DND-41 (cell line): ENCODE results near the gene TPM2.

Source experiments
- ATAC-seq: fragments of 200-7000 bp; cut with Tn5 transposase; 3 replicates; pipeline ENCODE4 v1.9.1; 2021; ENCODE audit warnings: low read depth; ENCODE audit not compliant: insufficient read depth
- DNase-seq: peaks from one replicate; pipeline ENCODE4 v3.0.0-alpha.2; 2020
- H2AFZ ChIP-seq: 2 replicates; pipeline ENCODE4 v1.6.0; 2012; ENCODE audit warnings: low read depth, low read length
- H3K27ac ChIP-seq: 2 replicates; pipeline ENCODE4 v1.5.1; 2012; ENCODE audit warnings: low read length, inconsistent platforms
- H3K27me3 ChIP-seq: fragments of 200-600 bp; sonication (generic); 2 replicates; pipeline ENCODE4 v1.6.0; 2012; ENCODE audit warnings: low read length, mild to moderate bottlenecking, inconsistent platforms; ENCODE audit not compliant: insufficient read depth, poor library complexity
- H3K36me3 ChIP-seq: 2 replicates; pipeline ENCODE4 v1.5.1; 2012; ENCODE audit warnings: low read length, inconsistent platforms; ENCODE audit not compliant: insufficient read depth
- H3K4me1 ChIP-seq: 2 replicates; pipeline ENCODE4 v1.5.1; 2012; ENCODE audit warnings: mild to moderate bottlenecking, low read length; ENCODE audit not compliant: insufficient read depth
- H3K4me2 ChIP-seq: 2 replicates; pipeline ENCODE4 v1.6.0; 2012; ENCODE audit warnings: mild to moderate bottlenecking, moderate library complexity, low read length, inconsistent platforms; ENCODE audit not compliant: insufficient read depth
- H3K4me3 ChIP-seq, 2 experiments: fragments of 200-600 bp in 1 of 2; shearing (Covaris generic) in 1 of 2; 2 replicates each; pipeline ENCODE4 v1.5.1; 2012 to 2016; ENCODE audit warnings: inconsistent platforms in 2 of 2, low read length in 2 of 2, mild to moderate bottlenecking in 2 of 2, low read depth in 1 of 2, moderate library complexity in 1 of 2
- H3K79me2 ChIP-seq: 2 replicates; pipeline ENCODE4 v1.6.0; 2012; ENCODE audit warnings: low read length, inconsistent platforms; ENCODE audit not compliant: insufficient read depth
- H3K9ac ChIP-seq: 2 replicates; pipeline ENCODE4 v1.6.0; 2012; ENCODE audit warnings: low read depth, mild to moderate bottlenecking, inconsistent platforms, low read length, moderate library complexity
- H3K9me3 ChIP-seq: 2 replicates; pipeline ENCODE4 v1.5.1; 2012; ENCODE audit warnings: low read length, moderate library complexity, mild to moderate bottlenecking, inconsistent platforms; ENCODE audit not compliant: insufficient read depth, severe bottlenecking
- H4K20me1 ChIP-seq: 2 replicates; pipeline ENCODE4 v1.6.0; 2012; ENCODE audit warnings: low read length; ENCODE audit not compliant: insufficient read depth
- EZH2 ChIP-seq: IDR thresholded peaks from 3 replicates; pipeline ENCODE4 v1.6.1; 2012; ENCODE audit warnings: borderline replicate concordance, low read depth, mild to moderate bottlenecking, moderate library complexity, low read length, inconsistent platforms; ENCODE audit not compliant: severe bottlenecking
- TF ChIP-seq, protein P1 (sequence below): IDR thresholded peaks from 2 replicates; pipeline ENCODE4 v1.5.1; 2012; ENCODE audit warnings: borderline replicate concordance, low read length, moderate library complexity, mild to moderate bottlenecking; ENCODE audit not compliant: poor library complexity, severe bottlenecking; ENCODE audit errors: extremely low read depth

TPM2 gene

DNA sequence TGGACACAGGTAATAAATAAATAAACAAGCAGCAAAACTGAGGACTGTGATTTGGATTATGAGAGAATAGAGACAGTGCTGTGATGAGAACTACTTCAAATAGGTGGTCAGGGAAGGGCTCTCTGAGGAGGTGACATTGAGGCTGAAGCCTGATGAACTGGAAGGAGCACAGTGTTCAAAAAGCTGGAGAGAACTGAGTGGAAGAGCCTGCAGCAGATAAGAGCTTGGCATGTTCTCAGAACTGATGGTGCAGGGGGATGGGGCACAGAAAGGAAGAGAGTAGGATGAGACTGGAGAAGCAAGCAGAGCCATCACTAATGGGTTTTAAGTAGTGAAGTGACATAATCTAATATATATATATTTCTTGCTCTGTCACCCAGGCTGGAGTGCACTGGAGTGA, 11.2 kb upstream of the TPM2 start:
- Histone ChIP-seq H3K4me1 (no peaks in the 10 kb centered on the region), H3K79me2 (no peaks in the 10 kb centered on the region), H4K20me1 (no peaks in the 10 kb centered on the region), H3K9ac (no peak overlapping the region), H3K9me3 (no peaks in the 10 kb centered on the region), H3K36me3 (peaks cover 98% of the 10 kb centered on the region), H3K4me2 (no peak overlapping the region), H2AFZ (no peak overlapping the region), H3K27ac (no peak overlapping the region), H3K27me3 (no peaks in the 10 kb centered on the region), H3K4me3 (no peak overlapping the region)
- no peak for DNase-seq
- TF ChIP-seq EZH2: no peak
- ATAC-seq: no peak

DNA sequence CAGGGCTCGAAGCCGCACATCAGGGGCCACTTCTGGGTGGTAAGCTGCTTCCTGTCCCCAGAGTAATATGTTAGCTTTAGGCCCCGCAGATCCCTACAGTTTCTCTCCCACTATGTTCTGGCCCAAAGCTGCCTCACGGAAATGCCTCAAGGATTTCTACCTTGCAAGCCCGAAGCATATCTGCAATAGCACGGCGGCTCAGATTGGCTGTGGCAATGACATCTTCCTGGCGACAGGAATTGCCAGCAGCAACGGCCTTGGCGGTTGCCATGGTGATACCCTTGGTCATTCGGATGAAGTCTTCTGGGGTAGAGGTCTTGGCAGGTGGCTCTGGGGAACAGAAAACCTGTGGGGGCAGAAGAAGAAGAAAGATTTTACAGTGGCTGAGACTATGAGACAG, 10.3 kb upstream of the TPM2 start:
- no peaks in the 10 kb centered on the region for H4K20me1 ChIP-seq
- H3K27ac ChIP-seq: no peak overlapping the region
- H3K4me2 ChIP-seq: no peak overlapping the region
- no peak overlapping the region for H3K9ac ChIP-seq
- no peaks in the 10 kb centered on the region for H3K9me3 ChIP-seq
- TF ChIP-seq, protein P1, sequence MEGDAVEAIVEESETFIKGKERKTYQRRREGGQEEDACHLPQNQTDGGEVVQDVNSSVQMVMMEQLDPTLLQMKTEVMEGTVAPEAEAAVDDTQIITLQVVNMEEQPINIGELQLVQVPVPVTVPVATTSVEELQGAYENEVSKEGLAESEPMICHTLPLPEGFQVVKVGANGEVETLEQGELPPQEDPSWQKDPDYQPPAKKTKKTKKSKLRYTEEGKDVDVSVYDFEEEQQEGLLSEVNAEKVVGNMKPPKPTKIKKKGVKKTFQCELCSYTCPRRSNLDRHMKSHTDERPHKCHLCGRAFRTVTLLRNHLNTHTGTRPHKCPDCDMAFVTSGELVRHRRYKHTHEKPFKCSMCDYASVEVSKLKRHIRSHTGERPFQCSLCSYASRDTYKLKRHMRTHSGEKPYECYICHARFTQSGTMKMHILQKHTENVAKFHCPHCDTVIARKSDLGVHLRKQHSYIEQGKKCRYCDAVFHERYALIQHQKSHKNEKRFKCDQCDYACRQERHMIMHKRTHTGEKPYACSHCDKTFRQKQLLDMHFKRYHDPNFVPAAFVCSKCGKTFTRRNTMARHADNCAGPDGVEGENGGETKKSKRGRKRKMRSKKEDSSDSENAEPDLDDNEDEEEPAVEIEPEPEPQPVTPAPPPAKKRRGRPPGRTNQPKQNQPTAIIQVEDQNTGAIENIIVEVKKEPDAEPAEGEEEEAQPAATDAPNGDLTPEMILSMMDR: no peak
- no peak for TF ChIP-seq EZH2
- H3K79me2 ChIP-seq: no peaks in the 10 kb centered on the region
- H3K4me1 ChIP-seq: no peaks in the 10 kb centered on the region
- ATAC-seq: no peak
- H2AFZ ChIP-seq: no peak overlapping the region
- no peaks in the 10 kb centered on the region for H3K27me3 ChIP-seq
- no peak overlapping the region for H3K4me3 ChIP-seq
- DNase-seq: no peak
- peaks cover 91% of the 10 kb centered on the region for H3K36me3 ChIP-seq

DNA sequence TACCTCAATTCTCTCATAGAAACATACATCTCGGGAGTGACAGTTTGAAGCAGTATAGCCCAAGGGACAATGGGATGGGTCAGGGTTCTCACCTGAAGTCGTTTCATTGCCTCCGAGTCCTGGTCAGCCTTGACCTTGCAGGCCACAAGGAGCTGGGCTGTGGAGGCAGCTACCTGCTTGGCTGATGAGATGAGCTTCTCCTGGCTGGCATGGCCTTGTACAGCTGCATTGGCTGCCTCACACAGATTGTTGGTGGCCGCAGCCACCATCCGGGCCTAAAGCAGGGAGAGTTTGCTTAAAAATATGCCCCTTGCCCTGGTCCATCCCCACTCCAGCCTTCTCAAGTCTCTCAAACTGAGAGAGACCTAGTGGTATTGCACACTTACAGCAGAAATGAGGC, 8.5 kb upstream of the TPM2 start:
- Histone ChIP-seq H3K4me1 (no peaks in the 10 kb centered on the region), H3K9ac (no peak overlapping the region), H3K36me3 (peaks cover 73% of the 10 kb centered on the region), H4K20me1 (no peaks in the 10 kb centered on the region), H2AFZ (no peak overlapping the region), H3K4me3 (no peak overlapping the region), H3K27ac (no peak overlapping the region), H3K9me3 (no peaks in the 10 kb centered on the region), H3K79me2 (no peaks in the 10 kb centered on the region), H3K27me3 (no peaks in the 10 kb centered on the region), H3K4me2 (no peak overlapping the region)
- TF ChIP-seq, protein P1: no peak
- no peak for TF ChIP-seq EZH2
- DNase-seq (no peak), ATAC-seq (no peak)

DNA sequence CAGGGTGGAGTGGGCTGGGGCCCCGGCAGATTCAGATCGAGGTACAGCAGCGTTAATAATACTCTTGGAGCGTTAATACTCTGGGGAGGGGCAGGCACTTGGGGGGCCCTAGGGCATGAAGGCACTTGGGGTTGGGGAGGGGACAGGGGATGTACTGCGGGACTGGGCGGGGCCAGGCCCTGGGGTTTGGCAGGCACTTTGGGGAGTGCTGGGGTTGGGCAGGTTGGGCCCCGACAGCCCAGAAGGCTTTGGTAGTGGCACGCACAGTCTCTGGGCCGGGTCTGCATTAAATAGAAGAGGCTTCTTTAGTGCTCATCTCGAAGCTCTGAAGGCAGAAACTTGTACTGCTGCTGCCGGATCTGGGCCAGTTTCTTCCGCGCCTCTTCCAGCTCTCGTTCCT, 7.8 kb upstream of the TPM2 start:
- Histone ChIP-seq H3K27ac (no peak overlapping the region), H3K79me2 (no peaks in the 10 kb centered on the region), H4K20me1 (no peaks in the 10 kb centered on the region), H3K9me3 (no peaks in the 10 kb centered on the region), H3K4me2 (no peak overlapping the region), H3K36me3 (peaks cover 67% of the 10 kb centered on the region), H3K4me3 (no peak overlapping the region), H3K9ac (no peak overlapping the region), H3K4me1 (no peaks in the 10 kb centered on the region), H3K27me3 (no peaks in the 10 kb centered on the region), H2AFZ (no peak overlapping the region)
- no peak for DNase-seq
- no peak for TF ChIP-seq EZH2
- TF ChIP-seq, protein P1: no peak
- ATAC-seq: no peak
